Fibroblast of peridontal ligament (primary cell): ENCODE measurements around the gene TRIO.

Source experiments
- DNase-seq: peaks from one replicate; pipeline ENCODE4 v3.0.0-alpha.2; 2010; ENCODE audit errors: extremely low read depth

Gene TRIO

GRCh38 chr5:14265570-14265969, 122.4 kb downstream of the TRIO start:
- DNase-seq: peak; percentile 79

DNA sequence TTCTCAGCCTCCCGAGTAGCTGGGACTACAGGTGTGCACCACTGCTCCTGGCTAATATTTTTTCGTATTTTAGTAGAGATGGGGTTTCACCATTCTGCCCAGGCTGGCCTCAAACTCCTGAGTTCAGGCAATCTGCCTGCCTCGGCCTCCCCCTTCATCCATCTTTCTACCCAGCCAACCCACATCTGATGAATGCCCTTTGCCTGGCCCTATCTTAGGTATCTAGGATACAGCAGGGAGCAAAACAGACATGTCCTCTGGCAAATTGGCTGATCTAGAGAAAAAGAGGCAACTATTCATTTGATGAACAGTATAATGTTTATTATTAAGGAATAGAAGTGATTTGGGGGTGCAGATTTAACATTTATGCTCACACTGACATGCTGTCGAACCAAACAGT, 123.0 kb downstream of the TRIO start:
- no peak for DNase-seq

DNA sequence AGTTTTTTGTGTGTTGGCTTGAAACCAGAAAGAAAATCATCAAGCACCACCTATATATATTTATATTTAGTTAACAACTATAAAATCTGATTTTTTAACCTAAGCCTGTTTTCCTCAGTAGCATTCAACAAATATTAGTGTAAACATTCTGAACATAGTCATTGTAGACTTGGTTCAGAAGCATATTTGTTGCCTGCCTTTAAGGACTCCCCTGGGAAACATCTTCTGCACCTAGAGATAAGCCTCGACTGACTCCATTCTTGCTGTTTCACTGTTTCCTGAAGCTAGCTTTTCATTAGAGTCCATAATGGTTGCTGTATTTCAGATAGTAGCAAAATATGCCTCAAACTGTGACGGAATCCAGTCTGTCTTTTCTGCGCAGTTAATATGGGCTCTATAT, 123.5 kb downstream of the TRIO start:
- DNase-seq: no peak

DNA sequence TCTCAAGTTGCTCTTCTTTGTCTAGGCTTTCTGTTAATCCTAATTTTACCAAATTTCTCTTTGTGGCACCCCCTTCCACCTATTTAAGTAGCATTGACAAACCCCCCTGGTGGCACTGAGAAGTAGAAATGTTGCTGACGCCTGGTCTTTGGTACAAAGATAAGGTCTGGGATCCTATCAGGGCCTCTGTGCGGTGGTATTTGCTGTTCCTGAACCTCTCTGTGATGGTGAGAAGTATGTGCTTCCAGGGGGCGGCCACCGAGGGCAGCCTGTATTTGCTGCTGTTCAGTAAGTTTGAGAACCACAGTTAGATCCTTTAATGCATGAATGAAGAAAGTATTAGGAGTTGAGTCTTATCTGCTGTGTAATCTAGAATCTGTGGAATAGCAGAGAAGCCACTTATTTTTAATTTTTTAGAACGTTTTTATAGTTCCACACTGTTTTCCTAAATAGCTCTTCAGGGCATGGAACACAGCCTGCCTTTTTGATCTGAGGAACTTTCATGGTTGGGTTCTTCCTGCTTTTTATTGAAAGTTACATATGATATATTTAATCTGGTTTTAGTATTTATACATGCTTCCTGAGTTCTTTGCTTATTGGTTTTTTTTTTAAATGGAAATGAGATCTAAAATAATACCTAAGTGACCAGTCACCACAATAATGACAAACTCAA, 124.2 kb downstream of the TRIO start:
- no peak for DNase-seq

GRCh38 chr5:14267991-14268708, 125.0 kb downstream of the TRIO start:
- no peak for DNase-seq

GRCh38 chr5:14268738-14269137, 125.6 kb downstream of the TRIO start:
- peak; percentile 65 for DNase-seq

DNA sequence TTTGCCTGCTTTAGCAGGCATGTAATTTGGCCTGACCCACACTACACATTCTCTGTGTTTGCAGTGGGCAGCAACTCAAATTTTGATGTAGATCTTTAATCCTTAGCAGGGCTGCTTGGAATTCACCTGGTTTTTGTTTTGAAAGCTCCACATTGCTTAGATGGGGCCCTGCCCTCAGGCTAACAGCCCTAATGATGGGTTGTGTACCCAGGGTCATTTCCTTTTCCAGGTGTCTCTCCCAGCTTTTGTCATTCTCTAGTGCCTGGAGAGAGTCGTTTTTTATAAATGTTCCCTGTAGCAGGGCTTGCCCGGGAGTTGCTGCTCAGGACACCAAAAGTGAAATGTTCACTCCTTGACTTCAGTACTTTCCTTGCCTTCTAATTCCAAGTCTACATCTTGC, 126.3 kb downstream of the TRIO start:
- DNase-seq: no peak

- DNase-seq: peak; percentile 82
Observed at GRCh38 chr5:14270209-14270702, 127.1 kb downstream of the TRIO start.

DNA sequence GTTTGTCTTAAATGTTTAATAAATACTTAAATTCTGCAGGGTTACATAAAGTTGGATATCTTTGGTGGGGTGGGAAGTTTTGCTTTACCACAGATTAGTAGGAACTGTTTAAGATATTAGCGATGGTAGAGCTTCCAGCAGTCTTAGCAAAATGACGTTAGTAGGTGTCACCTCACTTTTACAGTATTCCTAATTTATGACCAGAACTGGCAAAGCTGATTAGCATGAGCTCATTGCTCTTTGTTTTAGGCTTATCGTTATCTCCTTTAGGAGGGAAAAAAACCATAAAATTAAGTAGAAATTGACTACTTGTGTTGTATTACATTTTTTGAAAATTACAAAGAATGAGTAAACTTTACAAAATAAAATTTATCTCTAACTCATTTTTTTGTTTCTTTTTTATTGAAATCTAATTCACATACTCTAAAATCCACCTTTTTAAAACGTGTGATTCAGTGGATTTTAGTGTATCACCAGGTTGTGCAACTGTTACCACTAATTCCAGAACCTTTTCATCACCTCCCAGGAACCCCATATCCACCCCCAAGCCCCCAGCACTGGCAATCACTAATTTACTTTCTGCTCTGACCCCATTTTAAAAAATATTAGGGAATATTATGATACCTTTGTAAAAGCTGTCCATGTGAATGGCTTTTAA, 129.5 kb downstream of the TRIO start:
- no peak for DNase-seq

DNA sequence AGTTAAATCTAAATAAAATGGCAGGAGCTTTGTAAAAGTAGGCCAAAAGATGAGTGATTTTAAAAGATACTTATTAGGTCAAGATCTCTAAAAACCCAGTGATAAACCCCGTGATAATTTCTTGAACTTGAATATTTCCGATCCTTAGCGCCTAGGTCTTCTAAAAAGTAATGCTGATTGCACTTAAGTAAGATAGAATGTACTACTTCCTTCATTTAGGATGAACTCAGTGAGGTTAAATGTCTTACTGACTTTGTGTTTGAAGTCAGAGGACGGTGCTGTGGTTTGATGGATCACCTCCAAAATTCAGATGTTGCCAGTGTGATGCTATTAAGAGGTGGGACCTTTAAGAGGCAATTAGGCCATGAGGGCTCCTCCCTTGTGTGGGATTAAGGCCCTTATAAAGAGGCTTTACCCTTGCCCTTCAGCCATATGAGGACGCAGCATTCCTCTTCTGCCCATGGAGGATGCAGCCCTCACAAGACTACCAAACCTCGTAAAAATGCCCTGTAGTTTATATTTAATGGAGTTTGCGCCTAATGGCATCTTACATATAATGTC, 130.1 kb downstream of the TRIO start:
- DNase-seq: no peak

DNA sequence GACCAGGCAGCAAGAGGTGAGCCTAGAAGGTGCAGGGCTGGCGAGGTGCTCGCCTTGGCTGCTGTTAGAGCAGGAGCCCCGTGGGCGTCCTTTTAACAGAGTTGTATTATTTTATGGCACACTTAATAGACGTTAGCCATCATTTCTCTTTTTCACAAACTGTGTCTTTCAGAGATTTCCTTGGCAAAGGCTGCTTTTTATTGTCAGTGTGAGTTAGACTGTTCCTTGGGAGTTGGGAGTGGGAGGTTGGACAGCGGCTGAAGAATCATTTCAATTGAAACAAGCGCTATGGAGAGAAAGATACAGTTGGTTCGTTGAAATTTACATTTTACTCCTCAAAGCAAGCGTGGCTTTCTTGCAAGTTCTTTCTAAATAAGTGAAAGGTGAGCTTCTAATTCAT, 133.2 kb downstream of the TRIO start:
- no peak for DNase-seq

GRCh38 chr5:14277385-14278320, 134.5 kb downstream of the TRIO start:
- no peak for DNase-seq

DNA sequence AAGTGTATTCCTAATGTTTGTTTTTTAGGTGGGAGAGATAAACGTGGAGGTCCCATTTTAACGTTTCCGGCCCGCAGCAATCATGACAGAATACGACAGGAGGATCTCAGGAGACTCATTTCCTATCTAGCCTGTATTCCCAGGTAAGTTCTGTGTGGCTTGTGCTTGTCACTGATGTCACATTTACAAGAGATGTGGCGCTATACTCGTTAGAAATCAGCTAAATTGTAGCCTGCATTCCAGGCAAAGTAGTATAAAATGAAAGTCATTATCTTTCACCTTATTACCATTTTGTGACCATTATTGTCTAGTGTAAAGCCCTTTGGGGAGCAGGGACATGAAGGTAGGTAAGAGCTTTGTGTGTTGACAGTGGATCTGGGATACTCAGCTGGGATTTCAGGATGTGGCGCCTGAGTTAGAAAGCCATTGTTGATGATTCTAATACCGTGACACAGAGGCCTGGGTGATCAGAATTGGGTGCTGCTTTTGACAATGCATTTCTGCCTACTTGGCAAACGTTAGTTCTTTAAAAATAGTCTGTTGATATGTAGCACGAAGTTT, 137.2 kb downstream of the TRIO start:
- DNase-seq: no peak

- DNase-seq: no peak
Observed at GRCh38 chr5:14281746-14282181, 138.6 kb downstream of the TRIO start.

GRCh38 chr5:14283139-14283538, 140.0 kb downstream of the TRIO start:
- DNase-seq: no peak

- DNase-seq: no peak
Observed at GRCh38 chr5:14284392-14285148, 141.4 kb downstream of the TRIO start.

- DNase-seq: no peak
Observed at GRCh38 chr5:14286007-14286406, 142.9 kb downstream of the TRIO start.

DNA sequence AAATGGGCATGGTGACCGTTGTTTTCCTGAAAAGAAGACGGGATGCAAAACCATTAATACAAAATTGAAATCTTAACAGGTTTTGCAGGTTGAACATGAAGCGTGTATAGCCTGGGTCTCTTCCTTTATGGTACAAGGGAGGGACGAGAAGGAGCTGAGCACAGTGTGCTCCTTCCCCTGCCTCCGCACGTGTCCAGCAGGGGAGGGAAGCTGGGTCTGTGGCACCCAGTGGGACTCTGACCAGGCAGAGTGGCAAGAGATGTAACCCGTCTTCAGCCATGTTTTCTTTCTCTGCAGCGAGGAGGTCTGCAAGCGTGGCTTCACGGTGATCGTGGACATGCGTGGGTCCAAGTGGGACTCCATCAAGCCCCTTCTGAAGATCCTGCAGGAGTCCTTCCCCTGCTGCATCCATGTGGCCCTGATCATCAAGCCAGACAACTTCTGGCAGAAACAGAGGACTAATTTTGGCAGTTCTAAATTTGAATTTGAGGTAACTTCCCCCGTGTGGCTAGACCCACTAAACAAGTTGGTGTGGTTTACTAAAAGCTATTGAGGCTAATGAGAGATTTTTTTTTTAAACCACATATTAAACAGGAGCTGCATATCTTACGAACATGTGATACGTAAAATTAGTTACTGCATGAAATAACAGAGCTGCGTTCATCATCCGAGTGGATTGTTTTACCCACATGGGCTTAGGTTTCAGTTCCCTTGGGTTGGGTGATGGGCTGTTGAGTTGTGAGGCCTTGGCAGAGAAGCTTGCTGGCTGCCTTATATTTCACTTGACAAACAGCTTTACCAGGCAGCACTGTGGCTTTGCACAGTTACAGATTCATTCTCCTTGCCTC, 143.7 kb downstream of the TRIO start:
- DNase-seq: peak; percentile 78
